HG03064 (cell line): ENCODE measurements around the gene ACP3.

Experiments used
- ATAC-seq: cut with Tn5 transposase; IDR thresholded peaks from one replicate; pipeline ENCODE4 v1.9.1; 2021; ENCODE audit warnings: low read depth; ENCODE audit not compliant: unreplicated experiment

ACP3 gene

DNA sequence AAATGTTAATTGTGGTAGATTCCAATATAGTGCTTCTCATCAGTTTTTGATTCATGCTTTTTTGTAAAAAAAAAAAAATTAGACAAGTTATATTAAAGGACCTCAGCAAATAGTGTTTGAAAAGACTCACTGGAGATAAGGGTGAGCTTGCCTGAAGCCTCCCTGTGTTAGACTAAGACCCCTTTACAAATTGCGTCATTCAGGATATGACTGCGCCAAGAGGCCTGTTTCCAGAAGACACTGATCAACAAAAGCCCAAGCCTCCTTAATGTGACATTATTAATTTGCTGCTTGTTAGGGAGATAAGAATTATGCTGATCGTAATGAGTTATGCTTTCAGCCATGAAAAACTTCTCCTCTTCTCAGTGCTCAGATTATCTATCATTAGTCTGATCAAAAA lies 87.1 kb downstream of the ACP3 start:
- no peak for ATAC-seq

- no peak for ATAC-seq
These were observed 88.0 kb downstream of the ACP3 start for GRCh38 chr3:132405188-132405587.

GRCh38 chr3:132405609-132406299 lies 88.5 kb downstream of the ACP3 start:
- no peak for ATAC-seq

DNA sequence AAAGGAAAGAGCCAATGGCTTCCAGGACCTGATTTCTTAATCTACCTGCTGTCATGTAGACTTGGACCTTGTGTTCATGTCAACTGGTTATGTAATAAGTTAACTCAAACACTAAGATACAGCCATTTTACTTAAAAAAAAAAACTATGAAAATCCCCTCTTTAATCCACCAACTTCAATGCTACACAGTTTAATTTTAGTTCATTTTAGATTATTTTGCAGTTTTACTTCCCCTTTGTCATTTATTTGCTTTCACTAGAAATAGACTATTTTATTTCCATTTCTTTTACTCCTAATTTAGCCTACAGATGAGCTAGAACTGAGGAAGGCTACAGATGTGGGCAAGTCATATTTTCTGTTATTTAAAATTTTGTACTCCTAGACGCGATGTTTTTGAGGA lies 89.4 kb downstream of the ACP3 start:
- ATAC-seq = no peak

DNA sequence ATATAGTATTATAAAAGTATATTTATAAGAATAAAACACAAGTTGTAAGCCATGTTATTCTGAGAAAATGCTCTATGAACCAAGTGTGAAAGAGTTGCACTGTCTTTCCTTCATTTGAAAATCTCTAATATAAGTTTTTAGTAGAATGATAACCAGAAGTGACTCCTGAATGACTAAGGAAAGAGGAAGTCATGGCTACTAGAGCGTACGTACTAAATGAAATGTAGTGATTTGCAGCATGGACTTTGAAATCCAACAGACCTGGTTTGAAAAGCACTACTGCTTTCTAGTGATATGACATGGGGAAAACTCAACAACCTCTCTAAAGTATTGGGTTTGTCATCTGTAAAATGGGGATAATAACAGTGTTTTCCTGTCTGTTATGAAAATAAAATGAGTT lies 89.8 kb downstream of the ACP3 start:
- ATAC-seq = no peak
